Suprapubic skin (tissue), 4 donors: ENCODE results near the gene LHPP.

Experiments
- CTCF ChIP-seq, 2 donors: fragments of 200-600 bp in 1 of 2; fragments of 450-650 bp in 1 of 2; sonication (generic) in 1 of 2; IDR thresholded peaks; one replicate each; pipeline ENCODE4 v1.5.1; 2016 to 2019; ENCODE audit warnings: antibody characterized with exemption in 2 of 2, mild to moderate bottlenecking in 1 of 2, moderate library complexity in 1 of 2
- POLR2A ChIP-seq, 2 donors: fragments of 450-650 bp; IDR thresholded peaks; one replicate each; pipeline ENCODE4 v1.6.1; 2017; ENCODE audit warnings: antibody characterized with exemption in 2 of 2, mild to moderate bottlenecking in 2 of 2, moderate library complexity in 2 of 2
- POLR2AphosphoS5 ChIP-seq, 3 donors: sonication (generic); formaldehyde crosslinking; IDR thresholded peaks; one replicate each; pipeline ENCODE4 v1.6.1; 2017; ENCODE audit warnings: antibody characterized with exemption in 3 of 3

- no peak for TF ChIP-seq CTCF (IDR thresholded peaks at IDR 0.05)
- TF ChIP-seq POLR2AphosphoS5 (IDR thresholded peaks at IDR 0.05): no peak
- no peak for TF ChIP-seq POLR2A (IDR thresholded peaks at IDR 0.05)
These were observed 10.3 kb upstream of the LHPP start for GRCh38 chr10:124451276-124451675.
